Measurements from ENCODE around the gene TULP3. TPM values are rescaled to one million over a fixed set of nuclear protein-coding genes. Genes with fewer than 3 reads are reported as not detected.

The TULP3 gene
- total and polyA plus RNA-seq, 10 of the 15 experiments (the other 5 are each of a cell fraction or from before 2014, with no cell fraction given), result 3.1 to 10.4 (median 8.1) TPM

GRCh38 chr12:2877047-2877952 lies 13.4 kb upstream of the TULP3 start, which contains the start of the genes FOXM1 and RHNO1 (continued):
- no peak for TF ChIP-seq BCLAF1 (IDR thresholded peaks at IDR 0.05)
- no peak for TF ChIP-seq FOS (IDR thresholded peaks at IDR 0.05; ENCODE audit: borderline replicate concordance, extremely low read depth, insufficient read length)
- no peak; the same call in 1 of the 2 replicates for TF ChIP-seq SMARCA5 (IDR thresholded peaks at IDR 0.05)
- TF ChIP-seq PBX3 (IDR thresholded peaks at IDR 0.05; ENCODE audit: insufficient replicate concordance, low read depth, low read length), result no peak
- TF ChIP-seq SMAD1 (IDR thresholded peaks at IDR 0.05; ENCODE audit: low read depth, partially characterized antibody), result no peak
- TF ChIP-seq ZNF384 (IDR thresholded peaks at IDR 0.05; ENCODE audit: borderline replicate concordance, low read depth, low read length), result no peak
- TF ChIP-seq SPI1 (IDR thresholded peaks at IDR 0.05; ENCODE audit: borderline replicate concordance, insufficient read depth, low read depth, low read length), result no peak; the same call in 1 of the 2 replicates
- TF ChIP-seq E2F4 (IDR thresholded peaks at IDR 0.05; ENCODE audit: low read depth, low read length), result peak; percentile 97
- no peak for TF ChIP-seq SUZ12 (IDR thresholded peaks at IDR 0.05; ENCODE audit: unreplicated experiment)
- no peak for TF ChIP-seq RAD21 (IDR thresholded peaks at IDR 0.05; ENCODE audit: insufficient read depth, low read depth, low read length)
- TF ChIP-seq REST (IDR thresholded peaks at IDR 0.05; ENCODE audit: low read depth, low read length), result no peak
- TF ChIP-seq BACH1 (IDR thresholded peaks at IDR 0.05; ENCODE audit: borderline replicate concordance), result peak; percentile 66
- TF ChIP-seq PKNOX1 (IDR thresholded peaks at IDR 0.05), result 0 out of 2 replicates have a peak, but pooled peaks have one; percentile 11
- 0 out of 2 replicates have a peak, but pooled peaks have one; percentile 22 for TF ChIP-seq PAX8 (IDR thresholded peaks at IDR 0.05)
- no peak for TF ChIP-seq ATF7 (IDR thresholded peaks at IDR 0.05; ENCODE audit: low read depth)
- no peak for TF ChIP-seq MEF2A (IDR thresholded peaks at IDR 0.05; ENCODE audit: insufficient read depth, low read depth, low read length)
- no peak for TF ChIP-seq RCOR1 (conservative IDR thresholded peaks at IDR 0.05; ENCODE audit: low read depth, low read length)
- TF ChIP-seq BCL11A (IDR thresholded peaks at IDR 0.05; ENCODE audit: low read depth, low read length), result no peak
- no peak for TF ChIP-seq ZBED1 (IDR thresholded peaks at IDR 0.05; ENCODE audit: borderline replicate concordance)
